Activated T-cell treated with anti-CD3 and anti-CD28 coated beads, Interleukin-2, amount 50 U/mL, for 4 hours (primary cell): Measurements from ENCODE around the gene TTC16. TPM values are rescaled to one million over a fixed set of nuclear protein-coding genes. Genes with fewer than 3 reads are reported as not detected.

ENCODE experiments used
- ATAC-seq, 2 donors: fragments of 200-7000 bp; cut with Tn5 transposase; one replicate each; pipeline ENCODE4 v1.10.0; 2021
- DNase-seq: peaks from one replicate; pipeline ENCODE4 v3.0.0-alpha.2; 2020
- H3K27me3 Mint-ChIP-seq: one replicate; pipeline ENCODE4 v1.8.0; 2021; ENCODE audit warnings: low read depth, mixed read lengths
- H3K36me3 Mint-ChIP-seq: one replicate; pipeline ENCODE4 v1.8.0; 2022; ENCODE audit warnings: mixed read lengths; ENCODE audit not compliant: insufficient read depth
- H3K4me1 Mint-ChIP-seq: one replicate; pipeline ENCODE4 v1.8.0; 2021; ENCODE audit warnings: low read depth, mixed read lengths
- H3K4me3 Mint-ChIP-seq: one replicate; pipeline ENCODE4 v1.8.0; 2021; ENCODE audit warnings: mild to moderate bottlenecking, moderate library complexity, mixed read lengths
- H3K9me3 Mint-ChIP-seq: one replicate; pipeline ENCODE4 v1.8.0; 2021; ENCODE audit warnings: mixed read lengths
- total RNA-seq, 3 donors: library from RNA; stranded (reverse); gene quantifications; one replicate each; pipeline ENCODE4 v1.2.1, GENCODE V29; 2021

TTC16 gene
- total RNA-seq, 3 donors from 2014 or later, result 0.37 to 0.58 (median 0.57) TPM

GRCh38 chr9:127734747-127735529 is 19.1 kb downstream of the TTC16 start, which contains the start of gene TOR2A:
TSS of gene TOR2A (minus strand) at chr9:127735294. CDS start at chr9:127735270, 24 bp downstream.
- peak; percentile 97 for DNase-seq
- Mint-ChIP-seq H3K9me3 (no peaks in the 10 kb centered on the region), H3K4me1 (peaks cover 21% of the 10 kb centered on the region), H3K27me3 (no peaks in the 10 kb centered on the region), H3K36me3 (peaks cover 13% of the 10 kb centered on the region), H3K4me3 (peak within 1 kb of the TSS; percentile 83)
- ATAC-seq, result peak; percentile 96 to 97

GRCh38 chr9:127735530-127736185 is 19.8 kb downstream of the TTC16 start:
- DNase-seq, result no peak
- H3K4me1 Mint-ChIP-seq, result peaks cover 21% of the 10 kb centered on the region
- ATAC-seq, result no peak
- peak overlapping the region; percentile 83 for H3K4me3 Mint-ChIP-seq
- H3K9me3 Mint-ChIP-seq, result no peaks in the 10 kb centered on the region
- H3K36me3 Mint-ChIP-seq, result peaks cover 13% of the 10 kb centered on the region
- H3K27me3 Mint-ChIP-seq, result no peaks in the 10 kb centered on the region

GRCh38 chr9:127738666-127739065 is 22.8 kb downstream of the TTC16 start:
- peaks cover 11% of the 10 kb centered on the region for H3K36me3 Mint-ChIP-seq
- DNase-seq (no peak), ATAC-seq (no peak)
- peaks cover 19% of the 10 kb centered on the region for H3K4me1 Mint-ChIP-seq
- no peak overlapping the region for H3K4me3 Mint-ChIP-seq
- no peaks in the 10 kb centered on the region for H3K9me3 Mint-ChIP-seq
- H3K27me3 Mint-ChIP-seq, result no peaks in the 10 kb centered on the region

- Mint-ChIP-seq H3K4me3 (no peak overlapping the region), H3K27me3 (no peaks in the 10 kb centered on the region), H3K36me3 (peaks cover 11% of the 10 kb centered on the region), H3K9me3 (no peaks in the 10 kb centered on the region), H3K4me1 (peaks cover 10% of the 10 kb centered on the region)
- ATAC-seq (no peak), DNase-seq (no peak)
Observed at GRCh38 chr9:127739614-127740330, 23.9 kb downstream of the TTC16 start.

- H3K27me3 Mint-ChIP-seq, result no peaks in the 10 kb centered on the region
- ATAC-seq (no peak), DNase-seq (no peak)
- H3K9me3 Mint-ChIP-seq, result no peaks in the 10 kb centered on the region
- H3K36me3 Mint-ChIP-seq, result peaks cover 11% of the 10 kb centered on the region
- no peak overlapping the region for H3K4me3 Mint-ChIP-seq
- peaks cover 3% of the 10 kb centered on the region for H3K4me1 Mint-ChIP-seq
Observed at GRCh38 chr9:127741831-127742434, 26.1 kb downstream of the TTC16 start.

- Mint-ChIP-seq H3K9me3 (no peaks in the 10 kb centered on the region), H3K27me3 (no peaks in the 10 kb centered on the region), H3K36me3 (peaks cover 11% of the 10 kb centered on the region), H3K4me3 (no peak overlapping the region), H3K4me1 (peaks cover 6% of the 10 kb centered on the region)
- DNase-seq, result no peak
- no peak for ATAC-seq
Observed at GRCh38 chr9:127742435-127743088, 26.7 kb downstream of the TTC16 start.

GRCh38 chr9:127744398-127745110 is 28.7 kb downstream of the TTC16 start:
- H3K4me3 Mint-ChIP-seq, result no peak overlapping the region
- ATAC-seq (no peak), DNase-seq (no peak)
- peaks cover 6% of the 10 kb centered on the region for H3K4me1 Mint-ChIP-seq
- peaks cover 3% of the 10 kb centered on the region for H3K36me3 Mint-ChIP-seq
- H3K9me3 Mint-ChIP-seq, result no peaks in the 10 kb centered on the region
- H3K27me3 Mint-ChIP-seq, result no peaks in the 10 kb centered on the region

- peak in 1 of 2 donors; percentile 35 for ATAC-seq
- peaks cover 12% of the 10 kb centered on the region for H3K36me3 Mint-ChIP-seq
- peak; percentile 25 for DNase-seq
Observed at GRCh38 chr9:127746959-127747569, 31.2 kb downstream of the TTC16 start.

GRCh38 chr9:127749090-127749787 is 33.4 kb downstream of the TTC16 start:
- ATAC-seq (no peak), DNase-seq (no peak)
- Mint-ChIP-seq H3K4me3 (no peak overlapping the region), H3K9me3 (no peaks in the 10 kb centered on the region), H3K4me1 (peaks cover 8% of the 10 kb centered on the region), H3K27me3 (no peaks in the 10 kb centered on the region), H3K36me3 (peaks cover 12% of the 10 kb centered on the region)

More at GRCh38 chr9:127746959-127747569, 31.2 kb downstream of the TTC16 start:
- Mint-ChIP-seq H3K4me3 (no peak overlapping the region), H3K27me3 (no peaks in the 10 kb centered on the region), H3K4me1 (peaks cover 6% of the 10 kb centered on the region), H3K9me3 (no peaks in the 10 kb centered on the region)

- Mint-ChIP-seq H3K27me3 (no peaks in the 10 kb centered on the region), H3K4me1 (peaks cover 6% of the 10 kb centered on the region), H3K9me3 (no peaks in the 10 kb centered on the region), H3K4me3 (no peak overlapping the region), H3K36me3 (peaks cover 12% of the 10 kb centered on the region)
- no peak for DNase-seq
- ATAC-seq, result no peak
Observed at GRCh38 chr9:127751269-127752054, 35.6 kb downstream of the TTC16 start.

- Mint-ChIP-seq H3K27me3 (no peaks in the 10 kb centered on the region), H3K4me1 (peaks cover 2% of the 10 kb centered on the region), H3K4me3 (no peak overlapping the region), H3K36me3 (peaks cover 12% of the 10 kb centered on the region), H3K9me3 (no peaks in the 10 kb centered on the region)
- DNase-seq (no peak), ATAC-seq (no peak)
Observed at GRCh38 chr9:127753148-127753547, 37.3 kb downstream of the TTC16 start.

GRCh38 chr9:127753622-127754021 is 37.7 kb downstream of the TTC16 start:
- H3K27me3 Mint-ChIP-seq, result no peaks in the 10 kb centered on the region
- ATAC-seq, result no peak
- no peak for DNase-seq
- no peaks in the 10 kb centered on the region for H3K9me3 Mint-ChIP-seq
- no peak overlapping the region for H3K4me3 Mint-ChIP-seq
- peaks cover 4% of the 10 kb centered on the region for H3K4me1 Mint-ChIP-seq
- H3K36me3 Mint-ChIP-seq, result peaks cover 14% of the 10 kb centered on the region
